Measurements from ENCODE around the gene FGD1.

The FGD1 gene

GRCh38 chrX:54407266-54407665 lies 88.8 kb downstream of the FGD1 start:
- H3K4me3 ChIP-seq (ENCODE audit: low read depth, low read length), result no peak overlapping the region

GRCh38 chrX:54397113-54397512 lies 98.9 kb downstream of the FGD1 start:
- H3K4me3 ChIP-seq (ENCODE audit: low read depth, low read length), result no peak overlapping the region

Data from iPS-11a (cell line).